ENCODE data around the gene TCERG1L. TPM values are rescaled to one million over a fixed set of nuclear protein-coding genes. Genes with fewer than 3 reads are reported as not detected.
"Not testable (repeated sequence)": the region's sequence is repeated elsewhere in the genome, so short reads cannot be mapped to it uniquely, and the experiment has no call there.

TCERG1L gene
- total RNA-seq, 4 donors from 2014 or later = not detected

DNA sequence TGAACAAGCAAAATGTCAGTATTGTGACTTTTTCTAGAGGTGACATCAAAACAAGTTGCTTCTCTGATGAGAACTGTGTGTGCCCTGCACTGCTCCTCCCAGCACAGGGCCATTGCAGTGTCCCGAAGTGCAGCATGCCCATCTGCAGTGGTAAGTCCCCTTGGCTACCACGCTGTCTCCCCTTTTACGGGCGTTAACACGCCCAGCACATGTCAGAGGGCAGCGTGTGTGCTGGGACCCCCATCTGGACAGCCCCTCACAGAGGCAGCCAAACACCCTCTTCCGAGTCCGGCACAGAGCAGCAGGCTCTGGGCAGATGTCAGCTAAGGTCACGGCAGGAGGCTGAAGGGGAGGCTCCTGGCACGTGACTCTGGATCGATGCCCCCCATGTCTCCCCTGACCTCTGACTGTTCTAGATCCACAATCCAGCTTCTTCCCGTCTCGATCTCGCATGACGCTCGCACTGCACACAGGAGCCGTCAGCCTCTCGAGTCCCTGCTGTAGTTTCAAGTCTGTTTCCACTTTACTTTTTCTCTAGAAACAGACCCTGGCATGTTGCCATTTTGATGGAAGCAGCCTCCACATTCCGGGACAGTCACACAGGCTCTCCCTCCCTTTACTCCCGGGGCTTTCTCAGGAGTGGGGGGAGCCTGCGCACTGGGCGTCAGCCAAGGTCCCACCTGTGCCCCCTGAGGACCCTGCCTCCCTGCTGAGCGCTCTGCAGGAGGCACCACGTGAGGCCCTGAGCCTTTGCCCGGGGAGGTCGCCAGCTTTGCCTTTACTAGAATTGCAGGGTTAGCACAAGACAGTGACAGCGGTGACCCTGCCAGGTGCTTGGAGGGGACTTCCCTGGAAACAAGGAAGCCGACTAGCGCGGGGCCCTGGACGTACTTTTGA lies 133.8 kb downstream of the TCERG1L start:
- TF ChIP-seq POLR2A (IDR thresholded peaks at IDR 0.05) (no peak), CTCF (IDR thresholded peaks at IDR 0.05) (no peak)
- H3K36me3 ChIP-seq = no peaks in the 10 kb centered on the region
- DNase-seq = peak in 1 of 3 donors; percentile 28
- H3K4me3 ChIP-seq = no peak overlapping the region
- no peaks in the 10 kb centered on the region for H3K27me3 ChIP-seq
- no peak overlapping the region for H3K27ac ChIP-seq
- no peaks in the 10 kb centered on the region for H3K4me1 ChIP-seq
- peaks cover 0 to 9% (median 0%) of the 10 kb centered on the region in 4 donors for H3K9me3 ChIP-seq

DNA sequence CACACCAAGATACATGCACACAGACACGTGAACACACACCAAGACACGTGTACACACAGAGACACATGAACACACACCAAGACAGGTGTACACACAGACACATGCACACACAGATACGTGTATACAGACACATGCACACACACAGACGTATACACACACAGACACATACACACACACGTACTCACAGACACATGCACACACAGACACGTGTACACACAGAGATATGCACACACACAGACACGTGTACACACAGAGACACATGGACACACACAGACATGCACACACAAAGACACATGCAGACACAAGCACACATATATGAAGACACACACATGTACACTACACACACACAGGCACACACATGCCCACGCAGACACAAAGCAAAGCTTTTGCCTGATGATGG lies 134.6 kb downstream of the TCERG1L start:
- Histone ChIP-seq H3K9me3 (peaks cover 0 to 9% (median 0%) of the 10 kb centered on the region in 4 donors), H3K4me1 (no peaks in the 10 kb centered on the region), H3K4me3 (no peak overlapping the region), H3K36me3 (no peaks in the 10 kb centered on the region), H3K27me3 (no peaks in the 10 kb centered on the region), H3K27ac (no peak overlapping the region)
- TF ChIP-seq CTCF (IDR thresholded peaks at IDR 0.05) (no peak), POLR2A (IDR thresholded peaks at IDR 0.05) (no peak)
- no peak for DNase-seq

- H3K27ac ChIP-seq, H3K9me3 ChIP-seq, H3K4me3 ChIP-seq, H3K27me3 ChIP-seq, H3K36me3 ChIP-seq, H3K4me1 ChIP-seq, DNase-seq: not testable (repeated sequence)
Observed at GRCh38 chr10:131176324-131176723, 135.2 kb downstream of the TCERG1L start.

GRCh38 chr10:131175891-131176290 lies 135.6 kb downstream of the TCERG1L start:
- DNase-seq = no peak
- H3K4me3 ChIP-seq = no peak overlapping the region
- H3K27ac ChIP-seq = no peak overlapping the region
- TF ChIP-seq POLR2A (IDR thresholded peaks at IDR 0.05) (no peak), CTCF (IDR thresholded peaks at IDR 0.05) (no peak)
- H3K36me3 ChIP-seq = no peaks in the 10 kb centered on the region
- H3K4me1 ChIP-seq = no peaks in the 10 kb centered on the region
- peaks cover 0 to 9% (median 0%) of the 10 kb centered on the region in 4 donors for H3K9me3 ChIP-seq
- no peaks in the 10 kb centered on the region for H3K27me3 ChIP-seq

DNA sequence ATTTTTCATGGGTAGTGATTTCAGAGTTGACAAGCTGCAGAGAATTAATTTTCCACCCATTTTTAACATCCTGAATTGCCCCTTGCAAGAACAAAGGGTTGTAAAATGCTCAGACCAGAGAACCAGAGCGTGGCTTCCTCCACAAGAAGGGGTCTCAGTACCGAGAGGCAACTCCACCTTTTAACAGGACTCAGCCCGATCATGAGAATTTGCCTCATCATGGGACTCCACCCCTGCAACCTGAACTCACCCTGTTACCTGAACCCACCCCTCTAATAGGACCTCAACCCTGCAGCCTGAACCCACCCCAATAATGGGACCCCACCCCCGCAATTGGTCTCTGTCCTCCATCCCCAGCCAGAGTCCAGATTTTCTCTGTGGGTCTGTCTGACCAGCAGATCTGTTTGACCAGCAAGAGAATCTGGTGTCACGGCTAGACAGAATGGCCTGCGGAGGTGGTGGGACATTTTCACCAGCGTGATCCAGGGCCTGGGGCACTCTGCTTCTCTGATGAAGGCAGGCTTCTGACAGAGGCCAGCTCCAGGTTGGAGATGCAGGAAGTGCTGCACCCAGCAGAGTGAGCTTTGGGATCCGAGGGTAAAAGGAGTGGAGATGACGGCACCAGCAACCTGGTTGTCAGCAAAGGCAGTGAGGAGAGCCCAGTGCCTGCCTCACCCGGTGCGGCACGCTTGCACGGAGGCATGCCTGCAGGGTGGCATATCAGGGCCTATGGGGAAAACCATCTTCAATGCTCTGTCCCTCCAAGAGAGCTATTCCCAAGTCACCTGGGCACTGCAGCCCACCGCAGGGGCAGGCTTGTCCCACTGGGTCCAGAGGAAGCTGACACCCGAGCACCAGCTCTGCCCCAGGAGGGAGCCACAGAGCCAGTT lies 136.6 kb downstream of the TCERG1L start:
- no peaks in the 10 kb centered on the region for H3K27me3 ChIP-seq
- H3K4me1 ChIP-seq = no peaks in the 10 kb centered on the region
- DNase-seq = no peak
- no peak for TF ChIP-seq CTCF (IDR thresholded peaks at IDR 0.05)
- no peak for TF ChIP-seq POLR2A (IDR thresholded peaks at IDR 0.05)
- H3K36me3 ChIP-seq = no peaks in the 10 kb centered on the region
- H3K27ac ChIP-seq = no peak overlapping the region
- no peak overlapping the region for H3K4me3 ChIP-seq
- peaks cover 0 to 9% (median 0%) of the 10 kb centered on the region in 4 donors for H3K9me3 ChIP-seq

DNA sequence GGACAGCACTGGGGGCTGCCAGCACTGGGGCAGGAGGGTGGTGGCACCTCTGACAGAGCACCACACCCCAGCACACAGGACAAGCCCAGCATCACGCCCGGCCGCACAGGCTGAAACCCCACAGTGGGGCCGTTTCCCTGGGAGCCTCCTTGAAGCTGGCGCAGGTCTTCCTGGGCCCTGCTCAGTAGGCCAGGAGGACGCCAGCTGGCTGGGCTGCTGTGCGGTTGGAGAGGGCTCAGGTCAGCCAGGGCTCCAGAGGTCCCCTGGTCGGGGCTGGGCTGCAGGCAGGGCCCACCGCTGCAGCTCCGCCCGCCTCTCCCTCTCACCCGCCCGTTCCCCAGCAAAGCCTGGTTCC lies 137.3 kb downstream of the TCERG1L start:
- H3K4me1 ChIP-seq = no peaks in the 10 kb centered on the region
- H3K36me3 ChIP-seq = no peaks in the 10 kb centered on the region
- TF ChIP-seq POLR2A (IDR thresholded peaks at IDR 0.05) = no peak
- no peak for TF ChIP-seq CTCF (IDR thresholded peaks at IDR 0.05)
- H3K27ac ChIP-seq = no peak overlapping the region
- no peak for DNase-seq
- H3K9me3 ChIP-seq = peaks cover 0 to 9% (median 0%) of the 10 kb centered on the region in 4 donors
- H3K27me3 ChIP-seq = no peaks in the 10 kb centered on the region
- H3K4me3 ChIP-seq = no peak overlapping the region

Measured in Peyer's patch (tissue), 4 donors.